Measurements from ENCODE around the gene CTSD.
"Not testable (repeated sequence)": the region's sequence is repeated elsewhere in the genome, so short reads cannot be mapped to it uniquely, and the experiment has no call there.

The CTSD gene

DNA sequence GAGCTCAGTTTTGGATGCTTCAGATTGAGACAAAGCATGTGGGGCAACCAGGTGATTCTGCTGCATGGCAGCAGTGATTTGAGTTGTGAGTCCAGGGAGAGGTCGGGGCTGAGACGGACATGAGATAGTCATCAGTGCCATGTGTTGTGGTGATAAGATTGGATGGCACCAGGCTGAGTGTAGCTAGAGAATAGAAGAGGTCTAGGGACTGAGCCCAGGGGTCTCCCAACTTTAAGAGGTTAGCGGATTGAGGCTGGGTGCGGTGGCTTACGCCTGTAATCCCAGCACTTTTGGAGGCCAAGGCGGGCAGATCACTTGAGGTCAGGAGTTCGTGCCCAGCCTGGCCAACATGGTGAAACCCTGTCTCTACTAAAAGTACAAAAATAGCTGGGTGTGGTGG, 6.3 kb upstream of the CTSD start:
- DNase-seq (ENCODE audit: low spot score): no peak

DNA sequence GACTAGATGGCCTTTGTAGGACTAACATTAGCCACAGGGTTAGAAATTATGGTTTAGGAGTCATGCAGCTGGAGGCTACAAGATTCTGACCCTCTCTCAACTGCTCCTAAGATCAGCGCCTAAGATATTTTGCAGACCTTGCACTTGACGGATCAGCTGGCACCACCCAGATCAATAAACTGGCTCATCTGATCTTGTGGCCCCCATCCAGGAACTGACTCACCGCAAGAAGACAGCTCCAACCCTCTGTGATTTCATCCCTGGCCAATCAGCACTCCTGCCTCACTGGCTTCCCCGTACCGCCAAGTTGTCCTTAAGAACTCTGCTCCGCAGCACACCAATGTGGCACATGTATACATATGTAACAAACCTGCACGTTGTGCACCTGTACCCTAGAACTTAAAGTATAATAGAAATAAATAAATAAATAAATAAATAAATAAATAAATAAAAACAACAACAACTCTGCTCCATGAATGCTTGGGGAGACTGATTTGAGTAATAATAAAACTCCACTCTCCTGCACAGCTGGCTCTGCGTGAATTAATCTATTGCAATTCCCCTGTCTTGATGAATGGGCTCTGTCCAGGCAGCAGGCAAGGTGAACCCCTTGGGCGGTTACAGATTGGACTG, 5.7 kb upstream of the CTSD start:
- DNase-seq (ENCODE audit: low spot score): not testable (repeated sequence)

DNA sequence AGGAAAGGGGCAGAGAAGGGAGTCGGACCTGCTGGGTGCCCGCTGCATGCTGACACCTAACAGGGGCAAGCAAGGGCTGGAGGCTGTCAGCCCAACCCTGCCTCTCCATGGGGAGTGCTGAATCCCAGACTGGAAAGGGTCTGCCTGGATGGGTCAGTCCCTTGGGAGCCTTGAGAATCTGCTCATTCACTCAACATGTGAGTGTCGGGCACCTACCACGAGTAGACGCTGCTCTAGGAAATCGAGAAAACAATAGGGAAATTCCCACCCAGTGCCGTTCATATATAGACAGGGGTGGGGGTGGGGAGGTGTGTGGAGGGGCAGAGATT, 4.4 kb upstream of the CTSD start:
- no peak for DNase-seq (ENCODE audit: low spot score)

DNA sequence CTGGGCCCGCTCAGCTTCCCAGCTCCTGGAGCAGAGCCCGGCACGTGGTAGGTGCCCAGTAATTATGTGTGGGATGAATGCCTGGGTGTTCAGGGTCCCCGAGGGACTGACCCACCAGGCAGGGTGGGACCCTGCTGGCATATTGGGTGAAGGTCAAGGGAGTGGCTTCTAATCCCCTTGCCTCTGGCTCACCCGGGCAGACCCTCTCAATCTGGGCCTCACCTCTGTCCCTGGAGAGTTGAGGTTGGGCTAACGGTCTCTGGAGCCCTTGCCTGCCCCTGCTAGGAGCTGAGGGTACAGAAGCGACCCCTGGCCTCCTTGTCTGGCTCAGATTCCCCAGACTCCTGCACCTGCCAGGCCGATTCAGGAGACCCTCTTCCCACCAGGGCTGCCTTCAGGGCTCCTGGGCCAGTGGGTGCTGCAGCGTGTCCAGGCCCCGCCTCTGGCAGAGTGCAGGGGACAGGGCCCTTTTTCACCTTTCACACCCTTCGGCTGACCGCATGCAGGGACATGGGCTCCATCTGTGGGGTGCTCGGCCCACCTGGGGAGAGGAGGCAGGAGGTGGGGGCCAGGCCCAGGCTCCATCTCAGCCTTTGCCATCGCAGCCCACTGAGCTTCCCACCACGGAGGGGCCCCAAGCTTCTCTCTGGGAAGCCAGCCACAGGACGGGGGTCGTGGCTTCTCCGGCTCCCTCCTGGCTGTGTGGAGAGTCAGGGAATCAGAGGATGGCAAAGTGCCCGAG, 3.8 kb upstream of the CTSD start:
- no peak for DNase-seq (ENCODE audit: low spot score)

DNA sequence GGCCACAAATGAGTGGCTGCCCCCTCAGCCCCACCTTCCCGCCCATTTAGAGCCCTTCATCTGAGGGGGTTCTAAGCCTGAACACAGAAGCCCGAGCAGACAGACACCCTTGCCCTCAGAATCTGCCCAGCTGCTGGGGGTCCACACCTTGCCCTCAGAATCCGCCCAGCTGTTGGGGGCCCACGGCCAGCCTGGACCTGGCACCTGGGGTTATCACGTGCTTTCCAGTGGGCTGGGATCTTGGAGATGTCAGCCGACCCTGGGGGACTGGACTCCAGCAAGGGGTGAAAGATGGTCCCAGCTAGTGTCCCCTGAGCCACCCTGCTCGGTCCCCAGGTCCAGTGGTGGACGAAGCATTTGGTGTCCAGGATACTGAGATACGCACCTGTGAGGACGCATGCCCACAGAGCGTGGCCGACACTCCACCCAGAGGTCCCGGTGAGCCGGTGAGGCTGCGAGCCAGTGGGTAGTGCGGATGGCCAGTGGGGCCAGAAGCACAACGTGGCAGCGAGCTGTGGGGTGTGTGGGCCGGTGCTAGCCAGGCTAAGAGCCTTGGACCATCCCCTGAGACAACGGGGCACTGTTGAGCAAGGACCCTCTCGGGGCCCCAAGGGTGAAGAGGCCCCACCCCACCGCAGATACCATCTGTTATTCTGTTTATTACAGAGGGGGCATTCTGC, 3.1 kb upstream of the CTSD start:
- DNase-seq (ENCODE audit: low spot score): no peak

DNA sequence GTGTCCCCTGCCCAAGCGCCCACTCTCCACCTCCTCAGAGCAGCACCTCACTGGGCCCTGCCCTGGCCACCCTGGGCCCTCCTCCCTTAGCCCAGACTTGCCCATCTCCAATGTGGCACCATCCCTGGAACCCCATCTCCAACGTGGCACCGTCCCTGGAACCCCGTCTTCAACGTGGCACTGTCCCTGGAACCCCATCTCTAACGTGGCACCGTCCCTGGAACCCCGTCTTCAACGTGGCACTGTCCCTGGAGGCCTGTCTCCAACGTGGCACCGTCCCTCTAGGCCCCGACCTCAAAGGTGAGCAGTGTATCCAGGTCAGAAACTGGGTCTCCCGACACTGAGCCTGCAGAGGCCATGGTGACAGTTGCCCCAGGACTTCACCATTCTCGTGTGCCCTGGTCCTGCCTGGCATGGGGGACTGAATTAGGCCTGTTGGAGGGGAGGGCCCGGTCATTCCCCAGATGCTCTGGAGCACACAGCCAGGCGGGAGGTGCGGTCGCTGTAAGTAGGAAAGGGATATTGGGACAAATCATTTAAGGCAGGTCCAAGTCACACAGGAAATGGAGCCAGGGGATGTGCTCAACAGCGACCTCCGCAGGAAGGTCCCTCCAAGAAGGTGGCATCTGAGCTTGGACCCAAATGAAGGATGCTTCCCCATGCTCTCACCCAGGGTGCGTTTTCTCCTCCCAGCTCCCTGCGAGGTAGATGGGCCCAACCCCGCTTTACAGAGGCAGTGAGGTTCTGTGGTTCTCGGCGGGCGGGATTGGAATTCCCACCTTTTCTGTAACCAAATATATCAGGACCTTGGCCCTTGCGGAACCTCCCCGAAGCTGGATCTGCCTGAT, 2.4 kb upstream of the CTSD start:
- DNase-seq (ENCODE audit: low spot score): no peak

DNA sequence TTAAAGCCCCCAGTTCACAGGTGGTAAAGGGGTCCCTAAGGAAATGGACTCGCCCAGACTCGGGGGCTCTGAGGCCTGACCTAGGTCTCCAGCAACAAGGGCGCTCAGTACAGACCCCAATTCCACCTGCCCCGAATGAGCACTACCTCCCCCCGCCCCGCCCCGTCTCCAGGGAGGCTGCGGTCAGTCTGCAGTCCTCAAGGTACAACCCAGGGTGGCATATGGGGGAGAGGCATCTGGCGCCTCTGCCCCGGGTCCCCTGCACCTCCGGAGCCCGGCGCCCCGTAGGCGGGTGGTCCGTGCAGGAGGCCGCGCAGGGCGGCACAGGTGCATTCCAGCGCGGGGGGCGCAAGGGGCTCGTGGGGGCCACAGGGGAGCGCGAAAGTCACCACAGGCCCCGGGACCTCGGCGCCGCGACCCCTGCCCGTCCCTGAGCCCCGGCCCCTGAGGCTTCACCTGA, 361 bp downstream of the CTSD start:
- DNase-seq (ENCODE audit: low spot score): no peak

DNA sequence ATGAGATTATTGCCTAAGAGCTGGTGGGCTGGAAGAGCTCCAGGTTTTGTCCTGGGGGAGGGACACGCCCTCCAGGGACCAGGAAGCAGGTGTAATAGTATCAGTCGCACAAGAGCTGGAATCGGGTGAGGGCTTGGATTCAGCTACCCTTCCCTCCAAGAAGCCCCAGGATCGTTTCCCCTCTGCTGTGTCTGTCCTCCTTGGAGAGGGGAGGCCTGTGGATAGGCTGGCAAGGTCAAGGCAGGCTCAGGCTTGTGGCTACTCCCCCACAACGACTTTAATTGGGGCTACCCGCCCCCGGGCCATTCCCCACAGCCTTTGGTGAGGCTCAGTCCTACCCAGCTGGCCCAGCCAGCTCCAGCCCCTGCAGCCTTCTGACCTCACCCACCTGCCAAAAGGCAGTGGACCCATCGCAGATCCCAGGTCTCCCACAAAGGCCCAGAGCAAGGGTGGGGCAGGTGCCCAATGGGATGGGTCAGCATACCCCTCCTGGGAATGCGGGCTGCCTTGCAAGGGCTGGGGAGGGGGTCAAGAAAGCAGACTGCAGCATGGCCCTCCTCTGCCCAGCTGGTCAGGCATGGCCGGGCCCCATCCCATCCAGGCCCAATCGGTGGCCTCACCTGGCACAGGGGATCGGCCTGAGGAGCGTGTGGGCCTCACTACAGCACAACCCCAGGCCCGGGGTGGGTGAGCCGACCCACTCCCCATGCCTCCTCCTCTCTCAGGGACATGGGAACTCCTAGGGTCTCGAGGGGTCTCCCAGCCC, 1.0 kb downstream of the CTSD start:
- DNase-seq (ENCODE audit: low spot score): peak; percentile 32

DNA sequence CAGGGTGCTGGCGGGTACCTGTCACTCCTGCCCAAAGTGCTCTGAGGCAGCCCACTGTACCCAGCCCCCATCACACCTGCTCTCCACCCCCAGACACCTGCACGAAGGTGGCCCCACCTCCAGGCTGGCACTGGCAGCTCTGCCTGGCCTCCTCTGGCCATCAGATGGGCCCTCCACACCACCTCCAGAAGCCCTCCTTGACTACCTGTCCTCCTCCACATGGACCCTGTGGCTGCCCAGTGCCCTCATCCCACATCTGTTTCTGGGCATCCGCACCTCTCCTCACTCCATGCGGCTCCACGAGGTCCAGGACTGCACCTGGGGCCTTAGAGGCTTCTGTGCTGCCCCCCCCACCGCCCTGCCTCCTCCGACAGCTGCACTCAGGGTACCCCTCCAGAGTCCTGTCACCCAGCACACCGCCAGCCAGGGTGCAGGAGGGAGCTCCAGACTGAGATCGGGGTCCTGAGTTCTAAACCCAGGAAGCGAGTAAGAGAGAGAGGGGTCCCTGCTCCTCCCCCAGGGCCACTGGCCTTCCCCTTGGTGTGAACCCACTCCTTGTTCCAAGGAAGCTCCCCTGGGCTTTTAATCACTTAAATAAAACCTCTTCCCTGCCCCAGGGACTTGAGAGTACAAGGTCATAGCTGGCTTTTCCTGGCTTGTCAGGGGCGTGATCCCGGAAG, 1.7 kb downstream of the CTSD start:
- no peak for DNase-seq (ENCODE audit: low spot score)

DNA sequence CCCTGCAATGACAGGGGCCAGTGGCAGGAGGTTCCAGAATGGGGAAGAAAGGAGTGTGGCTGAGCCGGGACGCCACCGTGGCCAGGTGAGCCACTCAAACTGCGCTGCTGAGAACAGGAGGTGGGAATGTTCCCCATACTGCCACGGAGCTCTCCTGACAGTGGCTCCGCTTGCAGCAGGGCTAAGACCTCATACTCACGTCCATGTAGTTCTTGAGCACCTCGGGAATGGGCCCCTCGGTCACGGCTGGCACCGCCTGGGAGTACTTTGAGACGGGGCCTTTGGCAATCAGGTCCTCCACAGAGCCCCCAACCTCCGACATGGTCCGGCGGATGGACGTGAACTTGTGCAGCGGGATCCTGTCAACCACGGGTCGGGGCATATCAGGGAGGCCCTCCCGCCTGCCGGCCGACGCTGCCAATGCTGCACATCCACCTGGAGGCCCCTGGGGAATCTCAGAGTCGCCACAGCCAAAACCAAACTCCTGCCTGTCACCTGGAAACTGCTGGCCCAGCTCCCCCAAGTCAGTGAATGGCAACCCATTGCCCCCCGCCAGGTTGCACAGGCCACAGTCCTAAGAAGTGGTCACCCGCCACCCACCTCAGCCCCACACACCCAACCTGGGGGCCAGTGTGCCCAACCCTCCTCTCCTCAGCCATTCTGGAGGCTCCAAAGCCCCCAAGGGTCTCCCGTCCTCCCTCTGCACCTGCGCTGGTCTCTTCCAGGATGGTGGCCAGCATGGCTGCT, 2.4 kb downstream of the CTSD start:
- no peak for DNase-seq (ENCODE audit: low spot score)

DNA sequence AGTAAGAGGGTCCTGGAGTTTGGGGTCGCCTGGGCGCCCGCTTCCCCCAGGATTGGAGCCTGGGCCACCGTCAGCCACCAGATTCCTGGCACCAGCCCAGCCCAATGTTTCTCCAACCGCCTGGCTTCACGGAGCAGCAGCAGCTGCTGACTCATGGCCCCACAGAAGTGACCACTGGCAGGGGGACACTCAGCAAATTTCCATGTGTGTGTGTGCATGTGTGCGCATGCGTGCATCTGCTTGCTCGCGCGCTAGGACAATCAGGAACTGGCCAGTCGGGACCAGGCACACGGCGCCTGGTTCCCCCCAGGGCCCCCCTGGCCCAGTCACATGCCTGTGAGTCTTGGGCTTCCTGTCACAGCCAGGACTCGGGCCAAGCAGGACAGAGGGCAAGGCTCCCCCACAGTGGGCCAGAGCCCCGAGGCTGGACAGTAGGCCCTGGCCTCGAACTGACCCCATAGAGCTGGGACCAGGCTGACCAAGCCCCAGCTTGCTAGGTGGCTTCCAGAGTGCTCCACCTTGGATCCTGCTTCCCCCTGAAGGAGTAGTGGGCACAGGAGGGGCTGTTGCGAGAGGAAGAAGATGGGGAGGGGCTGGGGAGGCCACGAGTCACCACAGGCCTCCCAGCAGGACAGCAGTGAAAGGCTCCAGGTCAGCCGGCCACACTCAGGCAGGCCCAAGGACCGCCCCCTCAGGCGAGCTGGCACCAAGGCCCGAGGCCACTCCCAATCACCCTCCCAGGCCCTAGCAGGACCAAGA, 3.2 kb downstream of the CTSD start:
- DNase-seq (ENCODE audit: low spot score): no peak

DNA sequence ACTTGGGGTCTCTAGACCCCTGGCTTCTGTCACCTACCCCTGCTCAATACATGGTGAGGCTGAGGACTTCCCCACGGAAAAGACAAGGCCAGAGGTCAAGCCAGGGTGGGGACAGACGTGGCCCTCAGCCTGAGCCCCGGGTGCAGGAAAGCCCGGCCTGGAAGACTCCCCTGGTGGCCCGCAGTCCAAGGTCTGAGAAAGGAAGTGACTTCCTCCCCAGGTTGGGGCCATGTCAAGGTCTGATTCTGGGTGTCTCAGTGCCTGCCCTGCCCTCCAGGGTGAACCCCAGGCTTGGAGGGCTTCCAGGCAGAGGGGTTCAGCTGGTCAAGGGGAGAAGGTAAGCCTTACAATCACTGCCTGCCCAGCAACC, 3.9 kb downstream of the CTSD start:
- DNase-seq (ENCODE audit: low spot score): no peak

DNA sequence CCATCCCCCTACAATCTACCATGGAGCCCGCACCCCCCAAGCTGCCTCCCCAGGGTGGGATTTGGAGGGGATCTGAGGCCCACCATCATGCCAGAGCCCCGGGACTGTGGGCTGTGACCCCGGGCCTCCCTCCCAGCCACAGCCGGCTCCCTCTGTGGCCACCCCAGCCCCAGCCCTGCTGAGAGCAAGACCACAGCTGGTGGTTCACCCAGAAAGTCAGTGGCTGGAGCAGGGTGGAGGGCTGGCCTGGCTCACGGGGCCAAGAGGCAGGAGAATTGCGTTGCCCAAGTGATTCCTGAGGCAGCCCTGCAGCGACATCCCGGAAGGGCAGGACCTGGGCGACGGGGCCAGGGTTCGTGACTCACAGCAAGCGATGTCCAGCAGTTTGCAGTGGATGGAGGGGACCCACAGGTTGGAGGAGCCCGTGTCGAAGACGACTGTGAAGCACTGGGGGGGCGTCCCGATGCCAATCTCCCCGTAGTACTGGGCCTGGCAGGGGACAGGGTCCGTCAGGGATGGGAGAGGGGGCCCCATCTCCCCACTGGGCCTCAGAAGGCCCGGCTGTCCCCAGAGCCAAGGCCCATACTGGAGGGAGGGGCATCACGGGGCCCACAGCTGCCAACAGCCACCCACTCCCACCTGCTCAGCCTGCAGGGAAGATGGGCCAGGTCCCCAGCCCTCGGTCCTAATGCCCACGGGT, 4.4 kb downstream of the CTSD start:
- DNase-seq (ENCODE audit: low spot score): no peak

DNA sequence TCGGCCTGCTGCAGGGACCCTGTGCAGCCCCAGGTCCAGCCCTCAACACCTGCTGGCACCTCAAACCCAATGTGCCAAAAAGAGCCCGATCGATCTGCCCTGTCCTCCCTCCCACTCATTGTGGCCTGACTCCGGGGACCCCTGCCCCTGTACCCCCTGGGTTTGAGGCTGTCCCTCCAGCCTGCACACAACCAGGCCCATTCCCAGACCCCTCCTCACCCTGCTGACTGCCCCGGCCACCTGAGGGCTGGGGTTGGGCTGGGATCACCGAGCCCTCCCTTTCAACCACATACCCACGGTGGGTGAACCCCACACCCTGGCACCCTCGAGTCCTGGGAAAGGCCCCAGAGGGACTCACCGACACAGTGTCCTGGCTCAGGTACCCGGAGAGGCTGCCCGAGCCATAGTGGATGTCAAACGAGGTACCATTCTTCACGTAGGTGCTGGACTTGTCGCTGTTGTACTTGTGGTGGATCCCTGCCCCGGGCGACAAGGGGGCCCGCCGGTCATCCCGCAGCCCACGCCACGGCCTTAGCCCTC, 5.0 kb downstream of the CTSD start:
- no peak for DNase-seq (ENCODE audit: low spot score)

DNA sequence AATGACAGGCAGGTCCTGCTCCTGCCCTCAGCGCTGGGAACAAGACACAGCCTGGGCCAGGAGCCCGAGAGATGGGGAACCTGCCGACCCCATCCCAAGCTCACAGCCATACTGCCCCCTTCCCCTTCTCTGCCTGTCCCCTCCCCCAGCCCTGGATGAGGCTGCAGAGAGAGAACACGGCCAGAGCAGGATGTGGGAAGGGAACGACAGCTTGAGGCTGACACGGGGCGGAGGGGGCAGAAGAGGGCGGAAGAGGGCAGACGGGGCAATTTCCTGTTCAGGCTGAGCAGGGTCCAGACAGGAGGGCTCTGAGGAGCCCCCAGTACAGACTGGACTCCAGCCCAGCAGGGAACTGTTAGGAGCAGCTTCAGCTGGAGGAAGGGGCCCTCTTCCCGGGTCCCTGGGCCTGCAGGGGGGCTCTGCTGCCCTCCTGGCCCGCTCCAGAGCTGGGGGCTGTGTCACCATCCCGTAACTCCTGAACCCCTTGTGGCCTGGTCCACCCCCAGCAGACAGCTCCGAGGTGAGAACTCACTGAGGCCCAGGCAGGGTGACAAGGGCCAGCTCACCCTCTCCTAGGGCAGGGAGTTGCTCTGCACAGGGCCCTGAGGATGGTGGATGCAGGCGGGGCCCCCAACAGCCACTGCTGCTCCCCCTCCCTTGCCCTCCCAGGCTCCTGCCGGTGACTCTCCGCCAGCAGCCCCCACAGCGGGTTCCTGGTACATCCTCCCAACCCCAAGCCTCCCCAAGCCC, 5.7 kb downstream of the CTSD start:
- DNase-seq (ENCODE audit: low spot score): no peak

DNA sequence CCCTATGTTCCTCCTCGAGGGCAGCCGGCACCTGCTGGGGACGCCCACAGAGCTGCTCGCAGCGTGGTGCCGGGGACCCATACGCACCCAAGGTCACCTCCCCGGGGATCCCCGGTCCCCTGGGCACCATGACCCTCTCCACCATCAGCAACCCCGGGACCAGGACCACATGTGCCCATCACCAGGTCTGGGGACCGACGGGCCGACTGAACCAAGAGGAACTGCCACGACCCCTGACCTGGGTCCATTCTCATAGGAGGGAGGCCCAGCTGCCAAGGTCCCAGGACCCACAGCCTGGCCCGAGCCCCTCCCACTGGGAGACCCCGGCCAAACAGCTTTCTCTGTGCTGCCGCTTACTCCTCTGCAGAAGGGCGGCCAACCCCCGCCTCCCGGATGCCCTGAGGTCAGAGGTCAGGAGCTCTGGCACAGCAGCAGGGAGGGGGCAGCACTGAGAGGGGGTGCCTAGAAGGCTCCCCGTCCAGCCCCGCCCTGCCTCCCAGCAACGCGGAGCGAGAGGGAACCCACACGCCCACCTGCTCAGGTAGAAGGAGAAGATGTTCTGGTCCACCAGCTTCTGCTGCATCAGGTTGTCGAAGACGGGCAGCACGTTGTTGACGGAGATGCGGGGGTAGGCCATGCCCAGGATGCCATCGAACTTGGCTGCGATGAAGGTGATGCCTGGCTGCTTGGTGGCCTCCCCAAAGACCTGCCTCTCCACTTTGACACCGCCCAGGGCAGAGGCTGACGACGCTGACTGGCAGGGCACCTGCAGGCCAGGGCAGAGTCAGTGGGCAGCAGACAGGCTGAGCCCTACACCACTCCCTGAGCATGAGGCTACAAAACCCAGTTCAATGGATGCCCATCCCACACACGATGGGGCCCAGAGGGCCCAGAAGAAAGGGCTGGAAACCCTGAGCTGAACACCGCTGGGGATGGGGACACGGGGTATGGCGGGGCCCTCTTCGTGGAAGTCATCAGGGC, 6.6 kb downstream of the CTSD start:
- no peak for DNase-seq (ENCODE audit: low spot score)
